ENCODE measurements around the gene WASHC2C.
"Not testable (repeated sequence)": the region's sequence is repeated elsewhere in the genome, so short reads cannot be mapped to it uniquely, and the experiment has no call there.

DNA sequence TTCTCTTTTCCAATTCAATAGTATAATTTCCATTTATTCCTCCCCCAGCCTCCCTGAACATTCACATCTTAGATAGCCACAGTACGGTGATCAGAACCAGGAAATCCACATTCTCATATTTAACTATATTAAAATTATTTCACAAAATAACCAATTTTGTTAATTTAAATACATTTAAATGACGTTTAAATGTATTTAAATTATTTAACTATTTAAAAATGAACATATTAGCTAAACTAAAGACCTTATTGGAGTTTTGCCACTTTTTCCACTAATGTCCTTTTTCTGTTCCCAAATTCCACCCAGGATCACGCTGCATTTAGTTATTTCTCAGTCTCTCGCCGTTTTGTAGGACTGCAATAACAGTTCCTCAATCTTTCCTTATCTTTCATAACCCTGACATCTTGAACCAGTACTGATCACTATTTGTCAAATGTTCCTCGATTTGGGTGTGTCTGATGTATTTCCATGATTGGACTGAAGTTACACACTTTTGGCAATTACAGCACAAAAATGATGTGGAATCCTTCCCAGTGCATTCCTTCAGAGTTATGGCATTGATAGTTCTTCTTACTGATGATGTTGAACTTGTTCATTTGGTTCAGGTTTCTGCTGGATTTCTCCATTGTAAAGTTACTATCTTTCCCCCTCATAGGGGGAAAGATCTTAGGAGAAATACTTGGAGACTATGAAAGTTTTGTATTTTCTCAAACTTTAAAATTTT is 93.2 kb downstream of the WASHC2C start:
- TF ChIP-seq EZH2 (IDR thresholded peaks at IDR 0.05); POLR2AphosphoS5 (IDR thresholded peaks at IDR 0.05; ENCODE audit: borderline replicate concordance, low read depth, low read length): not testable (repeated sequence)

All from SK-N-MC (cell line).